K562 (cell line): Measurements from ENCODE around the gene BBLN. TPM values are rescaled to one million over a fixed set of nuclear protein-coding genes. Genes with fewer than 3 reads are reported as not detected.

Experiments
- BACH1 ChIP-seq: fragments of 200-800 bp; sonication (Bioruptor generic); IDR thresholded peaks from 2 replicates; pipeline ENCODE4 v1.6.1; 2016; ENCODE audit warnings: missing genetic modification characterization, missing compliant biosample characterization
- CBFA2T3 ChIP-seq: fragments of 450-650 bp; IDR thresholded peaks from 2 replicates; pipeline ENCODE4 v1.6.1; 2017
- CHCHD3 ChIP-seq: fragments of 250-450 bp; sonication (Bioruptor Pico); IDR thresholded peaks from 2 replicates; pipeline ENCODE4 v2.1.2; 2022; ENCODE audit warnings: mild to moderate bottlenecking
- COPS2 ChIP-seq: fragments of 450-650 bp; conservative IDR thresholded peaks from 2 replicates; pipeline ENCODE4 v1.6.1; 2016; ENCODE audit warnings: mild to moderate bottlenecking, moderate library complexity
- EGR1 ChIP-seq: fragments of 450-650 bp; conservative IDR thresholded peaks from 2 replicates; pipeline ENCODE4 v1.6.1; 2017; ENCODE audit warnings: mild to moderate bottlenecking
- HMGN3 ChIP-seq: IDR thresholded peaks from 2 replicates; pipeline ENCODE4 v1.6.1; 2011; ENCODE audit warnings: borderline replicate concordance, low read depth, mild to moderate bottlenecking, mixed read lengths, low read length; ENCODE audit not compliant: insufficient read length; ENCODE audit errors: extremely low read depth
- KAT8 ChIP-seq: fragments of 450-650 bp; IDR thresholded peaks from 2 replicates; pipeline ENCODE4 v1.6.1; 2016; ENCODE audit warnings: low read depth, mild to moderate bottlenecking
- SNIP1 ChIP-seq: fragments of 450-650 bp; IDR thresholded peaks from 2 replicates; pipeline ENCODE4 v1.7.1; 2017; ENCODE audit warnings: low read depth, mild to moderate bottlenecking
- ZEB2 ChIP-seq: fragments of 450-650 bp; IDR thresholded peaks from 2 replicates; pipeline ENCODE4 v1.6.1; 2016
- ZKSCAN1 ChIP-seq: fragments of 150-350 bp; IDR thresholded peaks from 2 replicates; pipeline ENCODE4 v1.6.1; 2016; ENCODE audit warnings: low read depth, low read length
- polyA plus RNA-seq, 8 experiments: library from polyadenylated mRNA; depleted of rRNA in 4 of 8; stranded (reverse) in 5 of 8; unstranded in 3 of 8; fragments of >200 nt; fragmentation: Nextera tagmentation in 2 of 8; fragmentation: Illumina TruSeq in 1 of 8; extraction: Ambion mirVana in 2 of 8; extraction: Trizol in 1 of 8; gene quantifications; 2 replicates each; pipeline versions ENCODE4 v1.2.1 to v1.2.3, GENCODE V29; 2011 to 2014; ENCODE audit warnings: inconsistent platforms in 1 of 8, missing spikeins in 1 of 8
- total RNA-seq, 7 experiments: library from RNA; depleted of rRNA in 6 of 7; stranded (reverse); fragments of >200 nt in 6 of 7; fragmentation: Illumina TruSeq in 2 of 7; extraction: Trizol in 2 of 7; gene quantifications; 2 replicates each; pipeline versions ENCODE4 v1.2.1 to v1.2.3, GENCODE V29; 2011 to 2021; ENCODE audit warnings: low replicate concordance in 1 of 7
- TF ChIP-seq, protein P1 (sequence below): fragments of 450-650 bp; IDR thresholded peaks from 2 replicates; pipeline ENCODE4 v1.6.1; 2016; ENCODE audit warnings: antibody characterized with exemption
- TF ChIP-seq, protein P2 (sequence below): conservative IDR thresholded peaks from 2 replicates; pipeline ENCODE4 v1.6.1; 2011; ENCODE audit warnings: low read depth, mild to moderate bottlenecking, low read length; ENCODE audit not compliant: control insufficient read depth
- TF ChIP-seq, protein P3 (sequence below): sonication (generic); formaldehyde crosslinking; IDR thresholded peaks from 2 replicates; pipeline ENCODE4 v1.9.0; 2022; ENCODE audit warnings: mild to moderate bottlenecking, missing genetic modification reagents
- TF ChIP-seq, protein P4 (sequence below), 2 experiments: fragments of 200-800 bp in 1 of 2; sonication (Bioruptor generic) in 1 of 2; sonication (generic) in 1 of 2; formaldehyde crosslinking in 1 of 2; IDR thresholded peaks in 1 of 2; conservative IDR thresholded peaks in 1 of 2; 2 replicates each; pipeline versions ENCODE4 v1.5.0 to v1.6.1; 2016 to 2020; ENCODE audit warnings: missing compliant biosample characterization in 1 of 2, missing genetic modification characterization in 1 of 2, missing genetic modification reagents in 1 of 2
- TF ChIP-seq, protein P5 (sequence below), 3 experiments: fragments of 200-800 bp in 1 of 3; fragments of 250-450 bp in 1 of 3; fragments of 450-650 bp in 1 of 3; sonication (Bioruptor Pico) in 1 of 3; sonication (Bioruptor generic) in 1 of 3; formaldehyde crosslinking in 1 of 3; IDR thresholded peaks; 2 replicates each; pipeline versions ENCODE4 v1.6.1 to v1.8.0; 2016 to 2022; ENCODE audit warnings: mild to moderate bottlenecking in 2 of 3, missing genetic modification characterization in 2 of 3, missing compliant biosample characterization in 1 of 3, moderate library complexity in 1 of 3
- TF ChIP-seq, protein P6 (sequence below): fragments of 450-650 bp; IDR thresholded peaks from 2 replicates; pipeline ENCODE4 v1.6.1; 2017; ENCODE audit warnings: antibody characterized with exemption

The BBLN gene
- total and polyA plus RNA-seq, 9 of the 15 experiments (the other 6 are each of a cell fraction or from before 2014, with no cell fraction given): 4.2 to 331 (median 87.1) TPM

DNA sequence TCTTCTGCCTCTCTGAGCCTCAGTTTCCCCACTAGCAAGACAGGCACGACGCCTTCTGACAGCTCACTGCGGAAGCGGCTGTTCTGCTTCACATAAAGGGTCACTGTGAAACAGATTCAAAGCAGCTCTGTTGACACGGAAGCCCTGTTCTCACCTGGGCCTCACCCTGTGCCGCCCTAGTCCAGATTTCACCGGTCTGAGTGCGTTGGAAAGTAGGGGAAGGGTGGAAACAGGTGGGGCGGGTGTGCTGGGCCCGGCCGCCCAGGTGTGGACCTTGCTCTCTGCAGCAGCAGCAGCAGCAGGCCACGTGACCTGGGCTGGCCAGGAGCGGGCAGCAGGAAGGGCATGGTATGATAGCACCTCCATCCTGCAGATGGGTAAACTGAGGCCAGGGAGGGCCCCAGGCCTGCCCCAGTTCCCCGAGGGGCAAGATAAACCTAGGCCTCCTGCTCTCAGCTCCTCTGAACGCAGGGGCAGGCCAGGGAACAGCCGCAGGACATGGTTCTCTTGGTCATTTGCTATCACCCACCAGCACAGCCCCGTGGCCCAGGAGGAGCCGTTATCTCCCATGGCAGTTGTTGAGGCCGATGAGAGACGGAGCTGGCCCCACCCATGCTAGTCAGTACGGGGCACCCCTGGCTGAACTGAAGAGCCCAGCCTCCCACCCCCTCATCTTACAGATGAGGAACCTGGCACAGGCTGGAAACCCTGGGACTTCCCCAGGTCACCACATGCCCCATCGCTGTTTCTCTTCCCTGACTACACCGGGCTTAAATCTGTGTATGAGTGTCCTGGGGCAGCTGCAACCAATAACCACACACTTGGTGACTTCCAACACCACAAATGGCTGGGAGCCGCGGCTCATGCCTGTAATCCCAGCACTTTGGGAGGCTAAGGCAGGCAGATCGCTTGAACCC is 44.6 kb upstream of the BBLN start (continued):
- TF ChIP-seq ZKSCAN1: peak; percentile 36; the same call in 1 of the 2 replicates
- TF ChIP-seq, protein P1, sequence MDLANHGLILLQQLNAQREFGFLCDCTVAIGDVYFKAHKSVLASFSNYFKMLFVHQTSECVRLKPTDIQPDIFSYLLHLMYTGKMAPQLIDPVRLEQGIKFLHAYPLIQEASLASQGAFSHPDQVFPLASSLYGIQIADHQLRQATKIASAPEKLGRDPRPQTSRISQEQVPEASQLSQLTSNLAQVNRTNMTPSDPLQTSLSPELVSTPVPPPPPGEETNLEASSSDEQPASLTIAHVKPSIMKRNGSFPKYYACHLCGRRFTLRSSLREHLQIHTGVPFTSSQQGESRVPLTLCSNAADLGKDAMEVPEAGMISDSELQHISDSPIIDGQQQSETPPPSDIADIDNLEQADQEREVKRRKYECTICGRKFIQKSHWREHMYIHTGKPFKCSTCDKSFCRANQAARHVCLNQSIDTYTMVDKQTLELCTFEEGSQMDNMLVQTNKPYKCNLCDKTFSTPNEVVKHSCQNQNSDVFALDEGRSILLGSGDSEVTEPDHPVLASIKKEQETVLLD: peak; percentile 65; the same call in 1 of the 2 replicates
- peak; percentile 67 for TF ChIP-seq EGR1
- TF ChIP-seq, protein P2, sequence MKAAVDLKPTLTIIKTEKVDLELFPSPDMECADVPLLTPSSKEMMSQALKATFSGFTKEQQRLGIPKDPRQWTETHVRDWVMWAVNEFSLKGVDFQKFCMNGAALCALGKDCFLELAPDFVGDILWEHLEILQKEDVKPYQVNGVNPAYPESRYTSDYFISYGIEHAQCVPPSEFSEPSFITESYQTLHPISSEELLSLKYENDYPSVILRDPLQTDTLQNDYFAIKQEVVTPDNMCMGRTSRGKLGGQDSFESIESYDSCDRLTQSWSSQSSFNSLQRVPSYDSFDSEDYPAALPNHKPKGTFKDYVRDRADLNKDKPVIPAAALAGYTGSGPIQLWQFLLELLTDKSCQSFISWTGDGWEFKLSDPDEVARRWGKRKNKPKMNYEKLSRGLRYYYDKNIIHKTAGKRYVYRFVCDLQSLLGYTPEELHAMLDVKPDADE: peak; percentile 91
- TF ChIP-seq KAT8: no peak
- no peak for TF ChIP-seq CHCHD3
- no peak for TF ChIP-seq COPS2
- no peak; the same call in 1 of the 2 replicates for TF ChIP-seq ZEB2
- TF ChIP-seq, protein P3, sequence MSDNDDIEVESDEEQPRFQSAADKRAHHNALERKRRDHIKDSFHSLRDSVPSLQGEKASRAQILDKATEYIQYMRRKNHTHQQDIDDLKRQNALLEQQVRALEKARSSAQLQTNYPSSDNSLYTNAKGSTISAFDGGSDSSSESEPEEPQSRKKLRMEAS (CRISPR knock-in tag): peak; percentile 77; the same call in 1 of the 2 replicates
- TF ChIP-seq HMGN3: peak; percentile 96
- TF ChIP-seq BACH1: no peak
- TF ChIP-seq CBFA2T3: peak; percentile 98
- TF ChIP-seq, protein P4, sequence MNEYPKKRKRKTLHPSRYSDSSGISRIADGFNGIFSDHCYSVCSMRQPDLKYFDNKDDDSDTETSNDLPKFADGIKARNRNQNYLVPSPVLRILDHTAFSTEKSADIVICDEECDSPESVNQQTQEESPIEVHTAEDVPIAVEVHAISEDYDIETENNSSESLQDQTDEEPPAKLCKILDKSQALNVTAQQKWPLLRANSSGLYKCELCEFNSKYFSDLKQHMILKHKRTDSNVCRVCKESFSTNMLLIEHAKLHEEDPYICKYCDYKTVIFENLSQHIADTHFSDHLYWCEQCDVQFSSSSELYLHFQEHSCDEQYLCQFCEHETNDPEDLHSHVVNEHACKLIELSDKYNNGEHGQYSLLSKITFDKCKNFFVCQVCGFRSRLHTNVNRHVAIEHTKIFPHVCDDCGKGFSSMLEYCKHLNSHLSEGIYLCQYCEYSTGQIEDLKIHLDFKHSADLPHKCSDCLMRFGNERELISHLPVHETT (CRISPR knock-in tag; conservative IDR thresholded peaks at IDR 0.05 in 1 of 2, IDR thresholded peaks at IDR 0.05 in 1 of 2): peak in 1 of 2 experiments; percentile 81; a peak in 2 of 4 replicates
- no peak for TF ChIP-seq SNIP1
- TF ChIP-seq, protein P5, sequence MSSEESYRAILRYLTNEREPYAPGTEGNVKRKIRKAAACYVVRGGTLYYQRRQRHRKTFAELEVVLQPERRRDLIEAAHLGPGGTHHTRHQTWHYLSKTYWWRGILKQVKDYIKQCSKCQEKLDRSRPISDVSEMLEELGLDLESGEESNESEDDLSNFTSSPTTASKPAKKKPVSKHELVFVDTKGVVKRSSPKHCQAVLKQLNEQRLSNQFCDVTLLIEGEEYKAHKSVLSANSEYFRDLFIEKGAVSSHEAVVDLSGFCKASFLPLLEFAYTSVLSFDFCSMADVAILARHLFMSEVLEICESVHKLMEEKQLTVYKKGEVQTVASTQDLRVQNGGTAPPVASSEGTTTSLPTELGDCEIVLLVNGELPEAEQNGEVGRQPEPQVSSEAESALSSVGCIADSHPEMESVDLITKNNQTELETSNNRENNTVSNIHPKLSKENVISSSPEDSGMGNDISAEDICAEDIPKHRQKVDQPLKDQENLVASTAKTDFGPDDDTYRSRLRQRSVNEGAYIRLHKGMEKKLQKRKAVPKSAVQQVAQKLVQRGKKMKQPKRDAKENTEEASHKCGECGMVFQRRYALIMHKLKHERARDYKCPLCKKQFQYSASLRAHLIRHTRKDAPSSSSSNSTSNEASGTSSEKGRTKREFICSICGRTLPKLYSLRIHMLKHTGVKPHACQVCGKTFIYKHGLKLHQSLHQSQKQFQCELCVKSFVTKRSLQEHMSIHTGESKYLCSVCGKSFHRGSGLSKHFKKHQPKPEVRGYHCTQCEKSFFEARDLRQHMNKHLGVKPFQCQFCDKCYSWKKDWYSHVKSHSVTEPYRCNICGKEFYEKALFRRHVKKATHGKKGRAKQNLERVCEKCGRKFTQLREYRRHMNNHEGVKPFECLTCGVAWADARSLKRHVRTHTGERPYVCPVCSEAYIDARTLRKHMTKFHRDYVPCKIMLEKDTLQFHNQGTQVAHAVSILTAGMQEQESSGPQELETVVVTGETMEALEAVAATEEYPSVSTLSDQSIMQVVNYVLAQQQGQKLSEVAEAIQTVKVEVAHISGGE (CRISPR knock-in tag; IDR thresholded peaks at IDR 0.05): peak in 1 of 3 experiments; percentile 83; a peak in 2 of 6 replicates
- TF ChIP-seq, protein P6, sequence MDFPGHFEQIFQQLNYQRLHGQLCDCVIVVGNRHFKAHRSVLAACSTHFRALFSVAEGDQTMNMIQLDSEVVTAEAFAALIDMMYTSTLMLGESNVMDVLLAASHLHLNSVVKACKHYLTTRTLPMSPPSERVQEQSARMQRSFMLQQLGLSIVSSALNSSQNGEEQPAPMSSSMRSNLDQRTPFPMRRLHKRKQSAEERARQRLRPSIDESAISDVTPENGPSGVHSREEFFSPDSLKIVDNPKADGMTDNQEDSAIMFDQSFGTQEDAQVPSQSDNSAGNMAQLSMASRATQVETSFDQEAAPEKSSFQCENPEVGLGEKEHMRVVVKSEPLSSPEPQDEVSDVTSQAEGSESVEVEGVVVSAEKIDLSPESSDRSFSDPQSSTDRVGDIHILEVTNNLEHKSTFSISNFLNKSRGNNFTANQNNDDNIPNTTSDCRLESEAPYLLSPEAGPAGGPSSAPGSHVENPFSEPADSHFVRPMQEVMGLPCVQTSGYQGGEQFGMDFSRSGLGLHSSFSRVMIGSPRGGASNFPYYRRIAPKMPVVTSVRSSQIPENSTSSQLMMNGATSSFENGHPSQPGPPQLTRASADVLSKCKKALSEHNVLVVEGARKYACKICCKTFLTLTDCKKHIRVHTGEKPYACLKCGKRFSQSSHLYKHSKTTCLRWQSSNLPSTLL: no peak
